GM19351 (cell line): Measurements from ENCODE around the gene LYST.
"Not testable (repeated sequence)": the region's sequence is repeated elsewhere in the genome, so short reads cannot be mapped to it uniquely, and the experiment has no call there.

Experiments
- ATAC-seq: cut with Tn5 transposase; IDR thresholded peaks from one replicate; pipeline ENCODE4 v1.9.1; 2021; ENCODE audit warnings: mild to moderate bottlenecking, moderate library complexity; ENCODE audit not compliant: unreplicated experiment

Gene LYST

DNA sequence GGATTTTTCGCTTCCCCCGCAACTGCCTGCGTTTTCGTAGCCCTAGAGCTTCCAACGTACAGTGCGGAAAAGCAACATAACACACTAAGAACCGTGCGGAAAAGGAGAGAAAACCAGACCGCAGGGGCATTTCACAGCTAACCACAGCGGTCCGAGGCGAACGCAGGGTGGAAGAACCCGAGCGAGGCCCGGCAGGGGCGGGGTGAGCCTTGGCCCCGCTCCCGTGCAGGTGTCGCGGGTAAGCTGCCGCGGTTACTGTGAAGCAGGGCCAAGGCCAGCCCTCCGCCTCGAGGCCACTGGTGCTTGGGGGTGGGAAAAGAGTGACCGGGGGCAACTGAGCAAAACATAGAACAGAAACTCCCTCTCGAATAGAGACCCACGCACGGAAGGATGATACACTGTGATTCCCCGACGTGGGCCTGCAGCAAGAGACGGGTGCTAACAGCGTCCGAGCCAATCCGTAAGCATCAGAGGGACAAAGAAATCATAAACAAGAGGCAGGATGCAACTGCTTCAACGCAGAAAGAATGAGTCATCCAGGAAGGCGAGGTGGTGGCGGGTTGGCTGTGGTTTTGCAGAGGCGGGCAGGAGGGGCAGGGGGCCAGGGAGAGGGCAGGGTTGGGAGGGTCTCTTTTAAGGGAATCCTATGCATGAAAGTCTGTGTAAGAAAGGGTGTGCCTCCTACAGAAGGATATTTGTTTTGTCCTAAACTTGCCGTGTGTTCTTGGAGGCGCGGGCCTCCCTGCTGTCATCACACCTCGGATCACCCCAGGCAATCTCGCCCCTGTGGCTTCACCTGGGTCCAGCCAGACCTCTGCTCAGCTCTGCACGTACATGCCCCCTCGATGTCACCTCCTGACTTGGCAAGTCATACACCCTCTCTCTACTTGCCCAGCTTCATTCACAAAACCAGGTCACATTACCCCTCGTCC, 224.4 kb downstream of the LYST start:
- peak; percentile 84 for ATAC-seq

DNA sequence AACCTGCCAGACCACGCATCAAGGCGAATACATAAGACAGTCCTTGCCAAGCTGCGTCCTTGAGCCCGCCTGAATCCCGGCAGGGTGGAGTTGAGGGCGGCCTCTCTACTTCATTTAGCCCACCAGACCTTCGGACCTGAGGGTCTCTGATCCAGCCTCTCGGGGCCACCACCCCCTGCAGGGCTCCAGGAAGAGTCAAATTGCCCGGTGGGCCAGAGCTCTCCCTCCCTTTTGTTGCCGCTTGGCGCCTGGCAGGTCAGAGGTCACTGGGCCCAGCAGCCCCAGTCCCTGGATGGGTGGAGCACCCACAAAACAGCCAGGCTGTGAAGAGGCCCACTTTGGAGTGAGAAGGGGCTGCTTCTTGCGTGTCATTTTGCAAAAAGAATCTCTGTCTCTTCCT, 226.1 kb downstream of the LYST start:
- no peak for ATAC-seq

DNA sequence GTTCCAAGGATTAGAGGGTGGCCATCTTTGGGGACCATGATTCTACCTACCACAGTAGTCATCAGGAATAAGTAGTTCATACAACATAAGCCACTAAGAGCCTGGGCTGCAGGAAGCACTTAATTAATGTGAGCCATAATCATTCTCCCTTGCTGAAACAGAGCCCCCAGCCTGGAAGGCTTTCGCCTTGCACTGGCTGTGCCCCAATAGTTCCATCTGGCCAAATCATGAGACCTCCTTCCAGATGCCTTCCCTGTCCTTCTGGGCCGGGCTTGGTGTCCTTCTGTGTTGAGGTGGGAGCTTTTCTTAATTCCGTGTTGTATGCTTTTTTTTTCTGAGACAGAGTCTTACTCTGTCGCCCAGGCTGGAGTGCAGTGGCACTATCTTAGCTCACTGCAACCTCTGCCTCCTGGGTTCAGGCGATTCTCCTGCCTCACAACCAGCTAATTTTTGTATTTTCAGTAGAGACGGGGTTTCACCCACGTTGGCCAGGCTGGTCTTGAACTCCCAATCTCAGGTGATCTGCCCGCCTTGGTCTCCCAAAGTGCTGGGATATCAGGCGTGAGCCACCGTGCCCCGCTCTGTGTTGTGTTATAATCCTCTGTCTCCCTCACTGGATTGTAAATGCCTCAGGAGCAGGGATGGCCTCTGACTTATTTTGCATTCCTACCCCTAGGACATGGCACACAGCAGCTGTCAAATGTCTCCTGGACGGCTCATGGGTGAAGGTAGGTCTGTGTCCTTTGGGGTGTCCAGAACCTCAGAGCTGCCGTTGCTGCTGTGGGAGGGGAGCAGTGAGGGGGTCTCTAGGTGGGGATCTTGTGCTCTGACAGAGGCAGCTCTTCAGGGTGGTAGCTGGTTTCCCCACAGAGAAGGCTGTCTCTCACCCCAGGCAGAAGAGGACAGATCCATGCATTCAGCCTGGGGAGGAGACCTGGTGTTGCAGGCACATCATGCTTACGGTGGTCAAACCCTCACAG, 227.2 kb downstream of the LYST start:
- ATAC-seq: no peak

DNA sequence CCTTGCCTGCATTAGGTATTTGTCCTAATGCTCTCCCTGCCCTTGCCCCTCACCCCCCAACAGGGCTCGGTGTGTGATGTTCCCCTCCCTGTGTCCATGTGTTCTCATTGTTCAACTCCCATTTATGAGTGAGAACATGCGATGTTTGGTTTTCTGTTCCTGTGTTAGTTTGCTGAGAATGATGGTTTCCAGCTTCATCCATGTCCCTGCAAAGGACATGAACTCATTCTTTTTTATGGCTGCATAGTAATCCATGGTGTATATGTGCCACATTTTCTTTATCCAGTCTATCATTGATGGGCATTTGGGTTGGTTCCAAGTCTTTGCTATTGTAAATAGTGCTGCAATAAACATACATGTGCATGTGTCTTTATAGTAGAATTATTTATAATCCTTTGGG, 228.1 kb downstream of the LYST start:
- not testable (repeated sequence) for ATAC-seq

DNA sequence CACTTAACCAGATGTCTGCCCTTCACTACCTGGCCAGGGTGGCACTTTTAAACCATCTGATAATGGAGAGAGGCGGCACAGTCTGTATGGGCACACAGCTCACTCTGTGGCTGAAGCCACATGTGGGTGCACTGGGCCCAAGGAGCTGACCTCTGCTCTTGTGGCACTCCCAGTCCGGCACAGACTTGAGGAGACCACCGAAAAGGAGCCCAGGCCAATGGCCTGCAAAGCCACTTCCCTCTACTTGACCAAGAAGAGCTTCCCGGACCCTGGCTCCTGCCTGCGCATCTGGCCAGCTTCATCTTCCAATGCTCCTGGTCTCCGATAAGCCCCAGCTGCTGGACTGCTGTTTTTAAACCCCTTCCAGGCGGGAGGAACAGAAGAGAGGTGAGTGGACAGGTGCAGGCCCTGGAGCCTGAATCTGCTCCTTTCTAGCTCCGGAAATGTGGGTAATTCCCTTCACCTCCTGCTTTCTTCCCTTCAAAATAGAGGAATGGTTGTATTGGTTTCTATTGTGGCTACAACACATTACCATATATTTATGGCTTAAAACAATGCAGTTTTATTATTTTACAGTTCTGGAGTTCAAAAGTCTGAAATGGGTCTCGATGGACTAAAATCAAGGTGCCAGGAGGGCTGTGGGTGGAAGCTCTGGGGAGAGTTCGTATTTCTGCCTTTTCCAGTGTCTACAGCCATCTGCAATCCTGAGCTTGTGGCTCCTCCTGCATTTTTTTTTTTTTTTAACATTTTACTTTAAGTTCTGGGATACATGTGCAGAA, 228.8 kb downstream of the LYST start:
- ATAC-seq: no peak

DNA sequence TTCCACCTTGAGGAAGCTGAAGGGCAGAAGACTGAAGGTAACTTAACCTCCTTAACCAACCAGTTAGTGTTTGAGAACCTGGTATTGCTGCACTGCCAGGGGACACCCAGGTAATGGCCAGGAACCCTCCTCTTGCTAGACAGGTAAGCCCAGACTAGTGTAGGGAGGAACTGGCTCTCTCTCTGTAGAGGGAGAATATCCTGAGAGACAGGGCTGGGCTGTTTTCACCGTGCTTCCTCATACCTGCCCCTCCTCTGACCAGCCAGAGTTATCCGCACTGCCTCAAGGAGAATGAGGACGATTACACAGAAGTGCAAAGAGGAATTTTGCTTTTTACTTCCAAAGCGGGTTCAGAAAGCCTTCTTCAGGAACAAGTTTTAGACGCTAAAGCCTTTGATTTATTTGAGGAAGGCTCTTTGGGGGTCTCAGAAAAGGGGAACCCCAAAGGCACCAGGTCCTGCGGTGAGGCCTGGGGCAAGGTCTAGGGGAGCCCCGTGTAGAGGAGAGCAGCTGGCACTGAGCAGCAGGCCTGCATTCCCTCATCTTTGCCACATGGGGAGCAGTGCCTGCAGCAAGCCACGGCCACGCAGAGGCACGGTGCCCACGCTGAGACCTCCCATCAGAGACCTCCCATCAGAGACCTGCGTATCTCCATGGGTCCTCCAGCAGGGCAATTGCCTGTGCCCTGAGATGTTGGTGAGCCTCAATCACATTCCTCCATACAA, 230.6 kb downstream of the LYST start:
- ATAC-seq: no peak

DNA sequence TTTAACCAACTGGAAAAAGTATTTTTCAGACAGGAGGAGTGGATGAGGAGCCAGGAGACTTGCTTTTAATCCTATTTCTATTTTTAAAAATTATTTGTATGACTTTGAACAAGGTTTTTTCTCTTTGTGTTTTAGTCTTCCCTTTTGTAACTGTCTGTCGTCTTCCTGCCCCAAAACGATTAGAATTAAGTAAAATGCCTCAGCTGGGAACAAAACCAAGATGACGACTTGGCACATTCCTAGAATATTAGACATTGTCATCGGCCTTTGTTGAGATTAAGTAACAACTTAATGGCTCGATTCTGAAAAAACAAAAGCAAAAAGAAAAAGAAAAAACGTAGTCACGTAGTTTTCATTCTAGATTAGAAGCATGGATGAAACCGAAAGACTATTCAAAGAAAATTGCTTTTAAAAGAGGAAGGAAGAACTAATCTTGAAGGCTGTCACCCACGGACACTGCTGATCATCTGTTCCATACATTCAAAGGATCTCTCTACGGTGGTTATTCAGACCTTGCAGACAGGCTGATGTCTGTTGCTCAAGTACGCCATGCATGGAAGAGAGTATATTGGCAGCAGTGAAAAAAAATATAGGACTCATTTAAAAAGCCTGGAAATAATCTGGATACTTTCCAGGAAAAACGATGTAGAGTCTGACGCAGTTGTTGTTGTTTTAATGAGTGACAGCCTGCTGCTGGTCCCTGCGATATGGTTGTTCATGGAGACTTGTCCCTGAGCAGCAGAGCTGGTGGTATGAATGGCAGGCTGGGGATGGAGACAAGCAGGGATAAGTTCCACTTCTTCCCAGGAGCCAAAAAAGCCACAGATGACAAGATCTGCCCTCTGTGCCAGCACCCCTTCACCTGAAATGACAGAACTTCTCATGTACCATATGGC, 234.0 kb downstream of the LYST start:
- peak; percentile 94 for ATAC-seq

DNA sequence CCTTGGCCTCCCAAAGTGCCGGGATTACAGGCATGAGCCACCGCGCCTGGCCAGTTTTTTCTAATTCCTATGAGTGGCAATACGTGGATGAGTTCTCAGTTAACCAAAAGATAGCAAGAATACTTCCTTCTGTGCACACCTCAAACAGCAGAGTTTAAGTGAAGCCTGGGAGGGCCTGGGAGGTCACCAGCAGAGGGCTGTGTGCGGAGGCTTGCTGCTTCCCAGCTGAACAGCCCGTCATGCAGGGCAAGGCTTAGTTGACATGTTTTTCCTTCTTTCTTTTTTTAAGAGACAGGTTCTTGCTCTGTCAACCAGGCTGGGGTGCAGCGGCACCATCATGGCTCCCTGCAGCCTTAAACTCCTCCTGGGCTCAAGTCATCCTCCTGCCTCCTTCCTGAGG, 234.9 kb downstream of the LYST start:
- ATAC-seq: no peak

DNA sequence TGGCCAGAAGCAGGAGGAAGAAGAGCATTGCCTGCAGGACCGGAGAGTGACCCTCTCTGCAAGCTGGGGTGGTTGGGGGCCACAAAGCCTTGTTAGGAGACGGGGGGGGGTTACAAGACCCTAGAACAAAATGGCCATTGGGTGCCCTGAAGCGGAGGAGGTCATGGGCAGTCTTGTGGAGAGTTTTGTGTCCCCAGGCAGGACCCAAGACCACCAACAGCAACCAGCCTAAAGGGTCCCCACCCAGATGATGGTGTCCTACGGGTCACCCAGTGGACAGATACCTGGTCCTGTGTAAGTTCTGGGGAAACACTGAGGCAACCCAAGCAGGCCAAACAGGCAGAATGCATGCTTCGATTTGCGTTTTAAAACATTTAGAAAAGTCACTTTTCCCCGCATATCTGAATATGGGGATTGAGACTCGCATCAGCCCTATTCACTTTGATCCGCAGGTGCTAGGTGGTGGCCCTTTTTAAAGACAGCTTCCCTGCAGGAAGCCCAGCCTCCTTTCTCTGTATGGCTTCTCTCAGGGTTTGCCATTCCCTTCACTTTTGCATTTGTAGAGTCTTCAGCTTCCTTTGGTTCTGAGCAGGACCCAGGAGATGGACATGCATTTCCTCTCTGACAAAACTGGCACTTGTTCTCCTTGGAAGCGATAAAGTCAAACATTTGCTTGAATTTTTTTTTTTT, 238.2 kb downstream of the LYST start:
- no peak for ATAC-seq

DNA sequence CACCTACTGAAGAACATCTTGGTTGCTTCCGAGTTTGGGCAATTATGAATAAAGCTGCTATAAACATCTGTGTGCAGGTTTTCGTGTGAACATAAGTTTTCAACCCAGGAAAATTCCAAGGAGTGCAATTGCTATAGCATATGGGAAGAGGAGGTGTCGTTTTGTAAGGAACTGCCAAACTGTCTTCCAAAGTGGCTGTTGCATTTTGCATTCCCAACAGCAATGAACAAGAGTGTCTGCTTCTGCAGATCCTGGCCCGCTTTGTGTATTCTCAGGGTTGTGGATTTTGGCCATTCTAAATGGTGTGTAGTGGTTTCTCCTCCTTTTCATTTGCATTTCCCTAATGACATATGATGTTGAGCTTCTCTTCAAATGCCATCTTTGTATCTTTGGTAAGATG, 240.9 kb downstream of the LYST start:
- ATAC-seq: no peak

DNA sequence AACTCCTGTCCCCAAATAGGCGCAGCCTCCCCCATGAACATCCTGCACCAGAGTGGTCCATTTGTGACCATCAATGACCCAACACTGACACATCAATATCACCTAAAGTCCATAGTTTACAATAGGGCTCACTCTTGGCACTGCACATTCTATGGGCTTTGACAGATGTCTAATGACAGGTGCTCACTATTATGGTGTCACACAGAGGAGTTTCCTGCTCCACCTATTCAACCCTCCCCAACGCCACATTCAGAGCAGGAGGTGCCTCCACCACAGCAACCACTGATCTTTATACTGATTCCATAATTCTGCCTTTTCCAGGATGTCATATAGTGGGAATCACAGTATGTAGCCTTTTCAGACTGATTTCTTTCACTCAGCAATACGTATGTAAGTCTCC, 241.4 kb downstream of the LYST start:
- ATAC-seq: no peak

DNA sequence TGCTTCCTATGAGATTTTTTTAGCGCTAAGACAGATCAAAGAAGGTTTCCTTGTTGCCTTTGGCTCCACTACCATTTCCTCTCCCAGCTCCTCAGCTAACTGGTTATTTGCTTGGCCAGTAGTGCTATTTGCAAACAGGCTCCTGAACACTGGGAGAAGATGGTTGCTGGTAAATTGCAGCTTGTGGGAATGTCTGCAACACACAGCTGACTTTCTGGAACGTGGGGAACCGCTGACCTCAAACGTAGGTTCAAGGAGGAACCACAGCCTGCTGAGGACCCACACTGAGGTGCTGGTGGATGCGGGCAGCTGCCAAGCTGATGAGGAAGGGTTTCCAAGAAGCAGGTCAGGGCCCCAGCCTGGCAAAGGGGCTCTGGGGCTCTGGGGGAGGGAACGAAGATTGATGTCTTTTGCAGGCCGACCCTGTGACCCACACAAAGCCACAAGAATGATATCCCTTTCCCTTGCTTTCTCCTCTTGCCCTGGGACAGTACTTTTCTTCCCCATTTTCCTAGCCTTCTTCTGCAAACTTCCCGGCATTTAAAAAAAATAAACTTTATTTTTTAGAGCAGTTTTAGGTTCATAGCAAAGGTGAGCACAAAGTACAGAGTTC, 241.9 kb downstream of the LYST start:
- ATAC-seq: no peak

DNA sequence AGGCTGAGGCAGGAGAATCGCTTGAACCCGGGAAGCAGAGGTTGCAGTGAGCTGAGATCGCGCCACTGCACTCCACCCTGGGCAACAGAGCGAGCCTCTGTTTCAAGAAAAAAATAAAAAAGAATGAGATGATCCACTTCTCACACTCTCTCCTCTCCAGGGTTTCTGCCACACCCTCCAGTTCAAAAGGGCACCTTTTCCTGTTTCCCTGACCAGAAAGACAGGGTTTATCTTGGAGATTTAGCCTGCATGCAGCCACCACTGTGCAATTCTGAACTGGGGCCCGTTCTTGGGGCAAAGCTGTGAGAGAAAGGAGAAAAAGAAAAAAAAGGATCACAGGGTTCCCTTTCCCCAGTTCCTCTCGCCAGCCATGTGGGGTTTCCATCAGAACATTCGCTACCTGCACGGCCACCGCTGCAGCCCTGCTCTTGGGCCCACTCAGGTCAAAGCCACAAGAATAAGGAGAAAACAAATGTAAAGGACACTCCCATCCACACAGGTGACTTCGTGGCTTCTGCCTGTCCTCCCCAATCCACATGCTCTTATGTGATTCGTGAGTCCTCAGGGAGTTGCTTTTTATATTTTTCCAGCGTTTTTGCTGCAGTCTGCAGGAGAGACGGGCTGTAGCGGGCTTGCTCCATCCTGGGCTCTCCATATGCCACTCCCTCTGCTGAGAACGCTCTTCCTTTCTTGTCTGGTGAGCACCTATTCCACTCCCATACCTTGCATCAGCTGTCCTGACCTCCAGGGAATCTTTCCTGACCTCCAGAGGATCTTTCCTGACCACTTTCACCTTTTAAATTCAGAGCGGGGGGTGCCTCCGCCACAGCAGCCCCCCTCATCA, 243.5 kb downstream of the LYST start:
- ATAC-seq: no peak

DNA sequence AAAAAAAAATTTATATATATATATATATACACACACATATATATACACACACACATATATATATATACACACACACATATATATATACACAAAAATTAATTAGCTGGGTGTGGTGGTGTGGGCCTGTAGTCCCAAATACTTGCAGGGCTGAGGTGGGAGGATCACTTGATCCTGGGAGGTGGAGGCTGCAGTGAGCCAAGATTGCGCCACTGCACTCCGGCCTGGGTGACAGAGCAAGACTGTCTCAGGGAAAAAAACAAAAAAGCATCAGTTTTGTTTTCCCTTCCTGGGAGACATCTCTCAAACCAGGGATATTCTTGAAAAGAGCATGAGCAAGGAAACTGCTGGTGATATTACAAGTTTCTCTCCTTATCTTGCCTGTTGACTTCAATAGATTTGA, 247.6 kb downstream of the LYST start:
- not testable (repeated sequence) for ATAC-seq

DNA sequence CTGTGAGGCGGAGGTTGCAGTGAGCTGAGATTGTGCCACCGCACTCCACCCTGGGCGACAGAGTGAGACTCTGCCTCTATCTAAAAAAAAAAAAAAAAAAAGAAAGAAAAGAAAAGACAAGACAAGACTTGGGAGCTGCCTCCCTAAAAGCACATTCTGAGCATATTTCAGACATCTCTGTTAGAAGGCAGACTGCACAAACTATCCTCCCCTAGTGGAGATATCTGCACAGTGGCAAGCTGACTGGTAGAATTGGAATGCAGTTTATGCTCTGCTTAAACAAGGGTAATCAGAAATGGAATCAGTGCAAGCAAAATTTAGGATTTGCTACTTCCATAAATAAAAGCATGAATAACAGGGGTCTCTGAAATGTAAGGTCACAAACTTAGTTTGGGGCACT, 248.9 kb downstream of the LYST start:
- ATAC-seq: no peak

DNA sequence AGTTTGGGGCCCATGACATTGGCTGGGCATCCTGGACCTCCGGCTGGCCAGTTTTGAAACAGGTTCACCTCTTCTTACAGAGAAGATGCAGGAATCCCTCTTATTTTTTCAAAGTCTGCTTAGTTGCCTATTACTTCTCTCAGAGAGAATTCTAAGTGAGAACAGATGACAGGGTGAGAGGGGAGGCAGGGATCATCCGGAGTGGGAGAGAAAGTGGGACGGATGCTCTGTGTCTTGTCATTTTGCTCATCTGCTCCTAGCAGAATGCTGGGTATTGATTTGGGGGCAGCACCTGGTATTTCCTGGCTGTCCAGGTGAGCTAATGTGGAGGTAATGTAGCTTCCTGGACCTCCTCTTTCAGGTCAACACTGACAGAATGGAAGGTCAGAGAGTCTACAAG, 249.6 kb downstream of the LYST start:
- no peak for ATAC-seq

DNA sequence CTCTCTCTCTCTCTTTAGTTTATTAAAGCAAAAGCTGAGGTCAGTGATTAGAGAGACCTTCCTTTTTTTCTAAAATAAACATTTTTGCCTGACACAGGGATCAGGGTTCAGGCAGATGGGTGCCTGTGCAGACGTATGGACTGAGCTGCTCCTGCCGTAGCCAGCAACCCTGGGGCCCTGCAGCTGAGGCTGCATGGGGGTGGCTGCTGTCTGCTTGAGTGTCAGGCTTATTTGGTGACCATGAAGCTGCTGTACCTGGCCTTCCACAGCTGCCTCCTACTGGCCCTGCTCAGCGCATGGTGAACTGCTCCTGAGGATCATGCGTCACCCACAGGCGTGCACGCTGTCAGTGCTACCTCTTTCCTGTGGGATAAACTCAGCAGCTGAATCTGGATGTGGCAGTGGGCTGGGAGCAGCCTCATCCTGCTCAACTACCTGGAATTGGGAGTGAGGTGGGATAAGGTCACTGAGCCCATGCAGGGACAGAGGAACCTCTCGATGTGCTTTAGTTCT, 252.2 kb downstream of the LYST start:
- no peak for ATAC-seq
